Neuron (in vitro differentiated cells): ENCODE data around the gene FAM107A.

ENCODE experiments used
- H2AFZ ChIP-seq: one replicate; pipeline ENCODE4 v1.6.1; 2013; ENCODE audit warnings: low read depth, mild to moderate bottlenecking, inconsistent platforms, low read length, moderate library complexity
- H3K27me3 ChIP-seq: one replicate; pipeline ENCODE4 v1.6.1; 2013; ENCODE audit warnings: low read length; ENCODE audit not compliant: insufficient read depth
- H3K36me3 ChIP-seq: one replicate; pipeline ENCODE4 v1.6.1; 2013; ENCODE audit warnings: low read length; ENCODE audit not compliant: insufficient read depth
- H3K4me1 ChIP-seq: one replicate; pipeline ENCODE4 v1.6.1; 2013; ENCODE audit warnings: low read length; ENCODE audit not compliant: insufficient read depth
- H3K4me3 ChIP-seq: 2 replicates; pipeline ENCODE4 v1.5.1; 2013; ENCODE audit warnings: mild to moderate bottlenecking, low read length, moderate library complexity
- H3K9me3 ChIP-seq: one replicate; pipeline ENCODE4 v1.6.1; 2013; ENCODE audit warnings: low read length

Gene FAM107A

GRCh38 chr3:58557491-58557890 lies 19.7 kb downstream of the FAM107A start:
- no peak overlapping the region for H3K4me3 ChIP-seq
- H3K4me1 ChIP-seq, result no peaks in the 10 kb centered on the region
- no peaks in the 10 kb centered on the region for H3K9me3 ChIP-seq
- no peaks in the 10 kb centered on the region for H3K27me3 ChIP-seq
- H2AFZ ChIP-seq, result no peak overlapping the region
- no peaks in the 10 kb centered on the region for H3K36me3 ChIP-seq

GRCh38 chr3:58556761-58557221 lies 20.4 kb downstream of the FAM107A start:
- no peaks in the 10 kb centered on the region for H3K27me3 ChIP-seq
- no peak overlapping the region for H2AFZ ChIP-seq
- H3K36me3 ChIP-seq, result no peaks in the 10 kb centered on the region
- peaks cover 3% of the 10 kb centered on the region for H3K9me3 ChIP-seq
- H3K4me3 ChIP-seq, result no peak overlapping the region
- H3K4me1 ChIP-seq, result no peaks in the 10 kb centered on the region

GRCh38 chr3:58556001-58556400 lies 21.2 kb downstream of the FAM107A start:
- Histone ChIP-seq H3K4me1 (no peaks in the 10 kb centered on the region), H3K27me3 (no peaks in the 10 kb centered on the region), H3K36me3 (no peaks in the 10 kb centered on the region), H3K4me3 (no peak overlapping the region), H3K9me3 (peaks cover 3% of the 10 kb centered on the region), H2AFZ (no peak overlapping the region)

- Histone ChIP-seq H3K9me3 (peaks cover 3% of the 10 kb centered on the region), H3K27me3 (no peaks in the 10 kb centered on the region), H3K4me1 (no peaks in the 10 kb centered on the region), H3K36me3 (no peaks in the 10 kb centered on the region), H3K4me3 (no peak overlapping the region), H2AFZ (no peak overlapping the region)
These were observed 22.0 kb downstream of the FAM107A start for GRCh38 chr3:58555203-58555602.

- H3K4me1 ChIP-seq, result no peaks in the 10 kb centered on the region
- H3K27me3 ChIP-seq, result no peaks in the 10 kb centered on the region
- no peaks in the 10 kb centered on the region for H3K36me3 ChIP-seq
- H3K4me3 ChIP-seq, result no peak overlapping the region
- H2AFZ ChIP-seq, result no peak overlapping the region
- H3K9me3 ChIP-seq, result peaks cover 3% of the 10 kb centered on the region
These were observed 24.2 kb downstream of the FAM107A start for GRCh38 chr3:58553003-58553402.

GRCh38 chr3:58551636-58552180 lies 25.5 kb downstream of the FAM107A start:
- H3K4me1 ChIP-seq, result no peaks in the 10 kb centered on the region
- no peak overlapping the region for H3K4me3 ChIP-seq
- H3K36me3 ChIP-seq, result no peaks in the 10 kb centered on the region
- H2AFZ ChIP-seq, result no peak overlapping the region
- peaks cover 3% of the 10 kb centered on the region for H3K9me3 ChIP-seq
- no peaks in the 10 kb centered on the region for H3K27me3 ChIP-seq

- H3K4me1 ChIP-seq, result peaks cover 4% of the 10 kb centered on the region
- H3K27me3 ChIP-seq, result no peaks in the 10 kb centered on the region
These were observed 32.6 kb downstream of the FAM107A start for GRCh38 chr3:58544541-58544940.

GRCh38 chr3:58540176-58540858 lies 36.9 kb downstream of the FAM107A start:
- no peaks in the 10 kb centered on the region for H3K9me3 ChIP-seq

More at GRCh38 chr3:58544541-58544940, 32.6 kb downstream of the FAM107A start:
- H3K36me3 ChIP-seq, result no peaks in the 10 kb centered on the region
- no peak overlapping the region for H3K4me3 ChIP-seq
- no peaks in the 10 kb centered on the region for H3K9me3 ChIP-seq
- no peak overlapping the region for H2AFZ ChIP-seq

GRCh38 chr3:58539626-58540025 lies 37.6 kb downstream of the FAM107A start:
- no peak overlapping the region for H3K4me3 ChIP-seq
- peaks cover 3% of the 10 kb centered on the region for H3K9me3 ChIP-seq
- no peak overlapping the region for H2AFZ ChIP-seq
- no peaks in the 10 kb centered on the region for H3K36me3 ChIP-seq
- peaks cover 14% of the 10 kb centered on the region for H3K4me1 ChIP-seq
- H3K27me3 ChIP-seq, result no peaks in the 10 kb centered on the region

More at GRCh38 chr3:58540176-58540858, 36.9 kb downstream of the FAM107A start:
- H3K27me3 ChIP-seq, result no peaks in the 10 kb centered on the region
- peaks cover 14% of the 10 kb centered on the region for H3K4me1 ChIP-seq
- H2AFZ ChIP-seq, result no peak overlapping the region
- no peaks in the 10 kb centered on the region for H3K36me3 ChIP-seq
- H3K4me3 ChIP-seq, result no peak overlapping the region

- H3K9me3 ChIP-seq, result peaks cover 3% of the 10 kb centered on the region
- H3K4me3 ChIP-seq, result no peak overlapping the region
- H2AFZ ChIP-seq, result no peak overlapping the region
- H3K4me1 ChIP-seq, result peaks cover 14% of the 10 kb centered on the region
- H3K27me3 ChIP-seq, result no peaks in the 10 kb centered on the region
- H3K36me3 ChIP-seq, result no peaks in the 10 kb centered on the region
These were observed 39.5 kb downstream of the FAM107A start for GRCh38 chr3:58537412-58538301.

- no peak within 1 kb of the TSS for H3K4me3 ChIP-seq
- no peak within 1 kb of the TSS for H2AFZ ChIP-seq
These were observed 40.4 kb downstream of the FAM107A start, which contains the start of gene ACOX2 for GRCh38 chr3:58536501-58537411. TSS of gene ACOX2 (minus strand) at chr3:58537190. CDS start at chr3:58535106, 2,084 bp downstream.

More at GRCh38 chr3:58536501-58537411, 40.4 kb downstream of the FAM107A start, which contains the start of gene ACOX2:
- H3K9me3 ChIP-seq, result peaks cover 3% of the 10 kb centered on the region
- no peaks in the 10 kb centered on the region for H3K27me3 ChIP-seq
- no peaks in the 10 kb centered on the region for H3K36me3 ChIP-seq
- H3K4me1 ChIP-seq, result peaks cover 14% of the 10 kb centered on the region
